HTR-8/SVneo (cell line): ENCODE results near the gene ARHGEF28.

Source experiments
- DNase-seq: peaks from one replicate; pipeline ENCODE4 v3.0.0; 2011; ENCODE audit warnings: low spot score, mixed read lengths; ENCODE audit not compliant: insufficient read length
- FAIRE-seq: peaks from 2 replicates; lab custom pipeline; 2011; peaks lifted over from hg19 to GRCh38; lab: Jason Lieb, UNC

The ARHGEF28 gene

DNA sequence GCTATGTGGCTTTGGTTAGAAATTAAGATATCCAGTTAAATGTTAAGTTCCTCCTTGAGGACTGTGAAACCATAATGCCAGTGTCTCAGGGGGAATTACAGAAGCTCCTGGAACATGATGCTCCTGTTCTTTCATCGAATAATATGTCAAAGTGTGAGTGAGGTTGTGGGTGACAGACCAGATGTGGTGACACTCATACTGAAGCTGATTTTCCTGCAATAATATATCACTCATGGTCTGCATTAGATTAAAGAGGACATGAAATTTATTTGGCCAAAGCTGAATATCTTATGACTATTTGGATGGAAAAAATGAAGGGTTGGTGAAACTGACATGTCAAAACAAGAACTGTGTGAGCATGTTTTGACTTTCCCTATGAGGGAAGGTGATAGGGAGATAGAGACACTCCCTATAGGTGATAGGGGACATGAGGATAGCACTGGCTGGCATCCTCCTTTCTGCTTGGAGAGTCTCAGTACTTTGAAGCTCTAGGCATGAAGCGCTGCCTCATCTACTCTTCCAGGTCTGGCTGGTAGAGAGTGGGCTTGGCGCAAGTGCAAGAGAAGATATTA, 173.5 kb downstream of the ARHGEF28 start:
- DNase-seq = no peak
- no peak for FAIRE-seq

DNA sequence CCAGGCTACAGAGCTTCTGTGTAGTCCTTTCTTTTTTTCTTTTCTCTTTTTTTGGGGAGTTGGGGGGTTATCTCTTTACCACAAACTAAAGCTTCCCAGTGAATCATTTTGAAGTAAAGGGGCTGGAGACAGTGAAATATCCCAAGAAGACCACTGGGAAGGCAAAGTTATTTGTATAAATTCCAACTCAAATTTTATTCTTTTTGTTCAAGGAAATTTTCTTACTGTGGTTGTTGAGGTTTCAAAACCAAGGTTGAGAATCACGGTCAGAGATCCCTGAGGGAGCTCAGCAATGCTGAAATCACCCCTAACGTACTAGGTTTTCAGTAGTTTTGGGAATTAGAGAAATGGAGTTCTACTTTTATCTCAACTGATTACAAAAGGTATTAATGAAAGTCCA, 175.7 kb downstream of the ARHGEF28 start:
- no peak for FAIRE-seq
- no peak for DNase-seq

DNA sequence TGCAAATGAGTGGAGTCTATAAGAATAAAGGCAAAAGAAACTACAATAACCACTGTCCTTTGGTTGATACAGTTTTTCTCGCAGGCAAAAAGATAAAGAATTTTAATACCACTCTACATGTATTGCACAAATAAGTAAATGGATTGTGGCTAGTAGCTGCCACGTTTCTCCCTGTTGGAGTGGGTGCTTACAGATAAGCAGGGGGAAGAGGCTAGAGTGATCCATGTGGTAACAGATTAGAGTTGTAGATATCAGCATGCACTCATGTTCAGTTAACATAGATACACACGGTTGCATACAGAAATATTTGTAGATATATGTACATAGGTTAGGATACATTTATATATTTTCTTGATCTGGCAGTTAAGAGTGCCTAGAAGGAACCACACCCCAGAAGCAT, 179.5 kb downstream of the ARHGEF28 start:
- FAIRE-seq (no peak), DNase-seq (no peak)

DNA sequence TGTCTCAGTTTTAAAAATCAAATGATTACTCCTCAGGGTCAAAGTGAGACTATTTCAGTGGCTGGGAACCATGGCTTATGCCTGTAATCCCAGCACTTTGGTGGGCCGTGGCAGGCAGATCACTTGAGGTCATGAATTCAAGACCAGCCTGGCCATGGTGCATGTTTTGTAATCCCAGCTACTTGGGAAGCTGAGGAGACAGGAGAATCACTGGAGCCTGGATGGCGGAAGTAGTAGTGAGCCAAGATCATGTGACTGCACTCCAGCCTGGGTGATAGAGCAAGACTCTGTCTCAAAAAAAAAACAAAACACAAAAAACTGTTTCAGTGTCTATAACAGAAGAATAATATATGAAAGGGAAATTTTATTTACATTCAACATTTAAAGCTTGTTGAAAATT, 182.9 kb downstream of the ARHGEF28 start:
- no peak for FAIRE-seq
- DNase-seq = no peak

DNA sequence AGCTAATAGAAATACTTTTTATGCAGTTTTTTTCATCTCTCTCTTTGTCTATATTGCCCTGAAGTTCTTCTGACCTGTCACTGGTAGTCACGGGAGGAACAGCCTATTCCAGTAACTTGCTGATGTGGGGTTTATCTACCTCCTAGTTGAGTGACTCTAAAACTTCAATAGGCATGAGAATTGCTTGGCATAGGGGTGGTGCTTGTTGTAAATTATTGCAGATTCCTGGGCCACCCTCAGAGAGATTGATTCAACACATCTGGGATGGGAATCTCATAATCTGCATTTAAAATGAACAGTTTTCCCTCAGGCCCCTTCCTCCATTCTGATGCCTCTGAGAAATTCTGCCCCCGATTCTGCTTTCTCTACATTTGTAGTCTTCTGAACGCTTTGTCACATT, 184.4 kb downstream of the ARHGEF28 start:
- DNase-seq = no peak
- FAIRE-seq = no peak

DNA sequence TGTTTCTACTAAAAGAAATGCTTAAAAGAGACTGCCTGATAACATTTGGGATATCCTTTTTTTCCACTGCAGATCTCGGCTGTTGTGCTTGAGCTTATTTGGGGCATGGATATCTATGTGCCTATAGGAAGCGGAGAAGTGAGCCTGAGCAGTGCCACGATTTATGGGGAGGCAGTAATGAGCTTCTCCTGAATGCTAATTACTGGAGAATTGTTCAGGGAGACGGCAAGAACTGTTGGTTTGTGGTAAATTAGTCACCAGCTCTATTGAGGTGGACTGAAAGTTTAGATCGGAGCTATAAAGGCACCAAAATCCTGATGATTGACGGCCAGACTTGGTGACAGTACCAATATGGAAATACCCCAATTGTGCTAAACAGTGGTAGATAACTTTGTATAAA, 186.5 kb downstream of the ARHGEF28 start:
- DNase-seq = no peak
- no peak for FAIRE-seq

DNA sequence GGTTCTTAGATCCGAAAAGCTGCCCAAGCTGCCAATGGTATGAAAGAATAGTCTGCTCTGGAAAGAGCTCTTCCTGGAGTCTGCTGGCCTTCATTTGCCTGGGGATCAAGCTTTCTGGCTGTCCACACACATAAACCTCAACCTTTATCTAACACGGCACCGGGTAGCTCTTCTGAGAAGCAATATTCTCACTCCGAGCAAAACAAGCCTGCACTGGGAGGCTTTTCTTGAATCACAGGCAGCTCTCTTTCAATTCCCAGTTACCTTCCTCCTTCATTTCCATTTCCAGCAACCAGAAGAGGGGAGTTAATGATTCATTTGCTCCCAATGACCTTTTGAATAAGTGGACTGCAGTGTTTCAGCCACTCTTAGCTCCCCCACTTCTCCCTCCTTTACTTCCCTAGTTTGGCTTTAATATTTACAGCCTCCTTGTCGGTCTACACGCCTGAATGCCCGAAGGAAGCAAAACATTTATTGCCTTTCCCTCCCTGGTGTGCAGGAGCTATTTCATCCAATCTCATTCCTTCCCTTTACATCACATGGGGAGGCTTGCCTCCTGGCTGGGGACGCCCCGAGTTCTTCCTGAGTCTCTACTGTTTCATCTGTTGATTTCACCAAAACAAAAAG, 187.1 kb downstream of the ARHGEF28 start:
- DNase-seq (no peak), FAIRE-seq (no peak)

DNA sequence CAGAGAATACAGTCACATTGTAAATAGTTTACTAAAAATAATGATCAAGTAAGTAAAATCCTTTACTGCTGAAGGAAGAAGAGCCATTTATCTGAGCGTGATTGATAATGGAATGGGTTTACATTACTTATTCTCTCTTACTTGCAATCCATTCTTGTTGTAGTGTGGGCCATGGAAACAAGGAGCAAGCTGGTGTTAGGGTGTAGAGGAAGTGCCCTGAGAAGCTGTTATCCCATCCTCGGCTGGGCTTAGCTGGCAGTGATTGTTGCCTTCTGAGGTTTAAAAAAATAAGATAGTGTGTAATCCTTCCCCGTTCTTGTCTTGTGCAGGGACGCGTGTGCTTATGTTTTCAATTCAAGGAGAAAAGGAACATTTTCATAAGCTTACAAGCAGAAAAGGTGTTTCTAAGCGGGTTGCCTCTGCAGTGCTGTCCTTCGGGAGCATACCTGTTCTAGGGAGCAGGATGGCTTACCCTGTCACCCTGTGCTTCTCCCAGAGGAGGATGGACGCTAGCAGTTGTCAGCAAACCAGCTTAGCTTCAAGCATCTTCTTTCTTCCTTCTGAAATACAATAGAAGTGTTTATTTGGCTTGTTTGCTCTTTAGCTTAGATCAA, 188.3 kb downstream of the ARHGEF28 start:
- FAIRE-seq (no peak), DNase-seq (no peak)

DNA sequence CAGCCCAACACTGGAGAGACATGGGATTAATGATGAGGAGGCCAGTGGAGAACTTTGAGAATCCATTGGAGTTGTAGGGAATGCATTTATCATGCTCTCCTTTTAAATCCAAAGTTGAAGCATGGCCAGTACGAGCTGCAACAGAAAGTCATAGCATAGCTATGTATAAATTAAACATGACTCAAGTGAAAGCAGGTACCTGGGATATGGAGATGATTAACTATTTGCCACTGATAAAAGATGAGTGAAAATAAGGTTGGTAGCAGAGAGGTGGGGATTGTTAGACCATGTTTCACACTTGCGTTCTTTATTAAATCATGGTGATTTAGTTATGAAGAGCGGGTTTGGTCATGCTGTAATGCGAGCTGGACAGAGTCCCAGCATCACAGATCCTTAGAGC, 189.6 kb downstream of the ARHGEF28 start:
- FAIRE-seq = no peak

DNA sequence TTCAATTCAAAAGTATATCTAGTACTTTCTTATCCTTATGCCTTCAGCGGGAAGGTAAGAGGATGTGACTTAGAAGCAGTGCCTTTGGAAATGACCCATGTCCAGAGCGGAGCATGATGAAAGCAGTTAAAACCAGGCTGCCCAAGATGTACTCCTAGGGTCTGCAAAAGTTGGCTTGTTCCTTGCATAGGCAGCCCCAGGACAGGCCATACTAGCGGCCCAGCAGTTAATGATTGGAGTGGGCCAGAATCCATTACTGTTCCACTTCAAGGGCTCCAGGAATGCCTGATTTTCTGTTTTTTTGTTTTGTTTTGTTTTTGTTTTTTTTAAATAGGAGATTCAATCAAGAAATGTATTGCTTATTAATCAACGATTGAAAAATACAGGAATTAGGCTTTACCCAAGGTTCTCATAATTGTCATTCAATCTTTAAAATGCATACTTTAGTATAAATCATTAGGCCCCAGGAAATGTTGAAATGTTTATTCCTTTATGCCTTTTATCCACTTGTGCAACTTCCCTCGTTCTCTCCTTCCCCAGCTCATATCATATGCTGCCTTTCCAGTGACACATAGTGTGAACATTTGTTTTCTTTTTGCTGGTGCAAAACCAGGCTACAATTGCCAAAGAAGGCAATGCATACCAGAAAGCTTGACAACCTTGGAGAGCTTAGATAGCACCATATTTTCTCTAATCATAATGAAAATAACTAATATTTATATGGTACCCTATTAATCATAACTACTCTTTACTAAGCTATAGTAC, 190.8 kb downstream of the ARHGEF28 start:
- no peak for DNase-seq
- no peak for FAIRE-seq

More for the DNA sequence above, 189.6 kb downstream of the ARHGEF28 start:
- DNase-seq = no peak

DNA sequence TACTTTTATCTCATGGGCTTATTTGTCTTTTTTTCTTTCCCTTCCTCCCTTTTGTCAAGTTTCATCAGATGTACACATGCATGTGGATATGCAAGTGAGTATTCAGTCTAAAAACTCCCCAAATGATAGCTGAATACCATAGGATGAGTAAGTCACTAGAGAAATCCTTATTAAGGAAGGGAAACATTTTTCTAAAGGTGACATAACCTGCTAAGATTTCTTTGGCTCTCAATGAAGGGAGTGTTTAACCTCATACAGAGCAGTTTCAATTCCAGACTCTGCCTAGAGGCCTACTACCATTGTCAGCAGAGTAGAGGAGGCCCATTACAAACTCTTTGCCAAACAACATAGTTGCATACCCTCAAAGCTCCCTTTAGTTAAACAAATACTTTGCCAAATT, 192.4 kb downstream of the ARHGEF28 start:
- DNase-seq = no peak
- FAIRE-seq = no peak

DNA sequence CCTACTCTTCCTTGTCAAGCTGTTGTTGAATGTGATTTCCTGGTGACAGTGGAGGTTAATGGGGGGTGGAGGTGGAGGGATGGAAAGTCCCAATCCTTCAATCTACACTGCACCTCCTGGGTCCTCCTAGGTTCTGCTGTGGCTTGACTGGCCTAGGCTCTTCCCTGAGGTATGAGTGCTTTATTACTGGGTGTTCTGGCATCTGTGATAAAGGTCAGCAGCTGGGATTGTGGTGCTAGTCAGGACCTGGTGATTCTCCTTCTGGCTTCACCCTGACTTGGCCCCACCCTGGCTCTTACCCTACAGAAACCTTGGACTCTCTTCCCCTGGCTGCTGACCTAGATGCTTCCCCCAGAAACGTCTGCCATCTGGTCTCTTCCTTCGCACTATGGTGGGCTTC, 194.3 kb downstream of the ARHGEF28 start:
- FAIRE-seq (no peak), DNase-seq (no peak)

DNA sequence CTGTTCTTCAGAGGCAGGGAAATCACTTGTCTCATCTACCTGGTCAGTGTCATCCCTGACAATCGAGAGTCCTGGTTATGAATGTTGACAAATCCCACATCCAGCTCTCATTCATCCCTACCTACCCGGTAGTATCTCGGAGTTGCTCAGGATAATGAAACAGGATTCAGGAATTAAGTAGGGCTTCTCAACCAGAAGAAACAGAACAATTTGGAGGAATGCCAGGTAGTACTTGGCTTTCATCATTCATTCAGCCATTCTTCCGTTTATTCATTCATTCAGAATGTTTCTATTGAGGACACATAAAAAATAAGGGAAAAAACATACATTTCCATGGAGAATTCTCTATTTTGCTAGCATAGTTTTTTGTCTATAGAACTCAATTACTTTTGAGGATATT, 195.0 kb downstream of the ARHGEF28 start:
- no peak for FAIRE-seq

DNA sequence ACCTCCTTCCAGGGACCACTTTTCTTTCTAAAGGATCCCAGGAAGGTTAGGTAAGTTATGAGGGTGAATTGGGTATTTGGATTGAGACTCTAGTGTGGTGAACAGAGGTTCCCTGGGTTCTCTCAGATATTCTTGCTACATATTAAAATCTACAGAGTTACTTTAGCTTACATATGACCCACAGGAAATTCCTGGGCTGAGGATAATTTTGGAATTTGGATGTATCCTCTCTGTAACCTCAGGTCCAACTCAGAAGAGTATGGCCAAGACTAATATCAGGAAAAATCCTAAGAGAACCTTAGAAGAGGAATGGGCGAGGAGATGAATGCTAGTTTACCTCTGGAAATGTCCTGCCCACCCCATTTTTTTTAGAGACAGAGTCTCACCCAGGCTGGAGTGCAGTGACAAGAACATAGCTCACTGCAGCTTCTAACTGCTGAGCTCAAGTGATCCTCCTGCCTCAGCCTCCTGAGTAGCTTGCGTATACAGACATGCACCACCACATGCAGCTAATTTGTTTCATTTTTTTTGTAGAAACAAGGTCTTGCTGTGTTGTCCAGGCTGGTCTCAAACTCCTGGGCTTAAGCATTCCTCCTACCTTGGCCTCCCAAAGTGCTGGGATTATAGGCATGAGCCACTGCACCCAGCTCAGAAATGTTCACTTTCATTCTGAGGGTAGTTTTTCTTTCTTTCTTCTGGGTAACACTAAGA, 196.4 kb downstream of the ARHGEF28 start:
- DNase-seq (no peak), FAIRE-seq (no peak)

More for the DNA sequence above, 195.0 kb downstream of the ARHGEF28 start:
- no peak for DNase-seq

DNA sequence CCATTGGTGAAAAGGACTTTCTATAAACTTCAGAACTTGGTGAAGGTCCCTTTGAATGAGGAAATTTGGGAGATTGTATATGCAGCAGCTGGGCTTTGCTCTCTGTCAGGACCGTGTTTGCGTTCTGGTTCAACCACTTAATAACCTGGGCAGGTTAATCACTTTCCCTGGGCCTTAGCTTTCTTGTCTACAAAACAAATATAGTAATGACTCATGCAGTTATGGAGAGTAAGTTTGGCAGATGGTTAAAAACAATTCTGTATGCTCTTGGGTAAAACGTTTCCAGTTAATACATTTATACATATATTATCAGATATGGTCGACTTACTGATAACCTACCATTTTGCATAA, 197.0 kb downstream of the ARHGEF28 start:
- DNase-seq (no peak), FAIRE-seq (no peak)

DNA sequence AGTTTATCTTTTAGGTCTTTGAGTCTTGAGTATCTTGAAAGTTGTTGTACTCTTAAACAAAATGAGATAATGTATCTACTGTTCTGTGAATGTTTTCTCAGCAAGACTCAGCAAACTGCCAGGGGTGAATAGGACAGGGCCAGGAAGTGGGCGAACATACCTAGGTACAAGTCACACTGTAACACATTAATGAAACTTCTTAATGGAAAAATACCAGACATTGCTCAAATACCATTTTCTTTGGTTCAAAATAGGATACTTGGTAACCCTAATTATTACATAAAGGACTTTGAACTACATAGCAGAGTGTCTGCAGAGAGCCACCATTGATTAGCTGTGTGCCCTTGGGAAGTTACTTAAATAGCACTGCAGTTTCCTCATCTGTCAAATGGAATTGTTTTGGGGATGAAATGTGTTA, 197.5 kb downstream of the ARHGEF28 start:
- FAIRE-seq (no peak), DNase-seq (no peak)

DNA sequence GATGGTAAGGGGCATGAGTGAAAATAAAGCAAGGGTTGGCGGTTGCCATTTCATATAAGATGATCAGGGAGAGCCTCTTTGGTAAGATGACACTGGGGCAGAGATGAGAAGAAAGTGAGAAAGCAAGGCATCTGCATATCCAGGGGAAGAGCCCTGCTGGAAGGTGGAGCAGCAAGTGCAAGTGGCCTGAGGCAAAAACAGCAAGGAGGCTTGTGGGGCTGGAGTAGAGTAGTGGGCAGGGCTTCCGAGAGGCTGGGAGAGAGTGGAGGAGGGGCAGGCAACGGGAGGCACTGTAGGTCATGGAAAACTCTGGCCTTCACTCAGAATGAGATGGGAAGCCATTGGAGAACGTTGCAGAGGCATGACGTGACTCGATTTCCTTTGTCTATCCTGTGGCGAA, 199.2 kb downstream of the ARHGEF28 start:
- FAIRE-seq = no peak

DNA sequence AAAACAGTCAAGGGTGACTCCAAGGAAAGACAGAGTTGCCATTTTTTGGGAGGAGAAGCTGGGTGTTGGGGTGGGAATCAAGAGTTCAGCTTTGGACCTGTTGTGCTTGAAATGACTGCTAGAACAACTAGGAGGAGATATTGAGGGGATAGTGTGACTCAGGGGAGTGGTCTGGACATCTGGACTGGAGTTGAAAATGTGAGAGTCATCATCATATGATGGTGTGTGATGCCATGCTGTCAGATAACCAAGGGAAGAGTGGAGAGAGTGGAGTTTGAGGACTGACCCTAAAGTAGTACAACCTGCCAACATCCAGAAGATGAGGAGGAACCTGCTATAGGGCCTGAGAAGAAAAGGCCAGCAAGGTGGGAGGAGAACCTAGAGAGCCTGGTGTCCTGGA, 199.7 kb downstream of the ARHGEF28 start:
- no peak for FAIRE-seq
- DNase-seq = no peak

More for the DNA sequence above, 199.2 kb downstream of the ARHGEF28 start:
- DNase-seq = no peak

DNA sequence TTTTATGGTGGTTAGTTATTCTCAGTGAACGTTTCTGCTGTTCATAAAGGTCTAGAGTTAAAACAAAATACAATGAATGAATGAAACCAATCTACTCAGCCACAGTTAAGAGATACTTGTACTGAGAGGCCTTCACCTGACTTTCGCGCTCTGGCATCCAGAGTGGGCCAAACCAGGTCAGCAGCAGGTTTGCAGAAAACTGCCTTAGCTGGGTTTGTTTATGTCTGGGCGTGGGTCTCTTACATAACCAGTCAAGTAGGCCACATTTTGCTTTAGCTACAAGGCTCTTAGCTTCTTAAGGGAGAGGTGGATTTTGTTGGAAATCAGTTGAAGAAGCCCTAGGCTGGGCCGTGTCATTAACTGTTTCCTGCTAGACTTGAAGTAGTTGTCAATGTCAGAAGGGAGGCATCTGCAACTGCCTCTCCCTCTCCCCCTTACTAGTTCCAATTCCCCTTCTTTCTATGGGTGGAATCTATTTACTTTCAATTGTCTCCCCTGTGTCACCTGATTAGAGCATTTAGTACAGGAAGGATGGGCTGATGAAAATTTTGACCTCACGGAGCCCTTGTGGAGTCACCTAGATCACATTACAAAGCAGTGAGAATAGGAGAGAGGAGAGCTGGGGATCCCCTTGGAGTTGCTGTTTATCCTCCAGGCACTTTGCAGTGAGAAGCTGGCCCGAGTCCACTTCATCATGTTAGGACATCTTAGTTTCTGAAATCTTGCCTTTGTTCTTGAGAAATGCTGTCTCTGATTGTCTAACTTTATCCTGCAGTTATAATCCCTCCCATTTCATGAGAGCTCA, 200.5 kb downstream of the ARHGEF28 start:
- FAIRE-seq (no peak), DNase-seq (peak; percentile 34)

DNA sequence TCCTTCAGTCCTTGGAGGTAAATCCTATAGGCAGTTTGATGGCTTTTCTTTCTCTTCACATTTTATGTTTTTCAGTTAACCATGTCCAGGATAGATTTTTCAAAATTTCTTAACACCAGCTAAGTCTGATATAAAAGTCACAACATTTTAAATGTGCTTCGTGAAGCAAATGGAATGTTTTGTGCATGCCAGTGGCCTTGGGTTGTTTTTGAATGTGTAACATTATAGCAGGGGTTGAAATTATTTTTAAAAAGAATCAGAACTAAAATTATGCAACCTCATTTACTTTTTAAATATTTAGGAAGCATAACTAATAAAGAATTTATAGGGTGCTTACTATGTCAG, 201.1 kb downstream of the ARHGEF28 start:
- no peak for DNase-seq
- FAIRE-seq = no peak
